Fibroblast of lung (primary cell): ENCODE measurements around the gene ITGA3. TPM values are rescaled to one million over a fixed set of nuclear protein-coding genes. Genes with fewer than 3 reads are reported as not detected.

Experiments
- DNase-seq, 2 donors: peaks; one replicate each; pipeline versions ENCODE4 v3.0.0 to v3.0.0-alpha.2; 2010; ENCODE audit warnings: low read depth in 2 of 2
- H2AFZ ChIP-seq: 2 replicates; pipeline ENCODE4 v1.5.1; 2012; ENCODE audit warnings: low read length, control low read depth, inconsistent platforms
- H3K27ac ChIP-seq: 2 replicates; pipeline ENCODE4 v1.5.1; 2011; ENCODE audit warnings: low read length, control low read depth; ENCODE audit not compliant: insufficient read depth
- H3K27me3 ChIP-seq: 2 replicates; pipeline ENCODE4 v1.5.1; 2011; ENCODE audit warnings: mild to moderate bottlenecking, low read length; ENCODE audit not compliant: control insufficient read depth, insufficient read depth
- H3K36me3 ChIP-seq: 2 replicates; pipeline ENCODE4 v1.5.1; 2011; ENCODE audit warnings: low read length; ENCODE audit not compliant: control insufficient read depth, insufficient read depth
- H3K4me1 ChIP-seq: 2 replicates; pipeline ENCODE4 v1.5.1; 2011; ENCODE audit warnings: low read length; ENCODE audit not compliant: control insufficient read depth, insufficient read depth; ENCODE audit errors: extremely low read depth
- H3K4me2 ChIP-seq: 2 replicates; pipeline ENCODE4 v1.5.1; 2011; ENCODE audit warnings: low read length, control low read depth; ENCODE audit not compliant: insufficient read depth; ENCODE audit errors: extremely low read depth
- H3K4me3 ChIP-seq, 4 experiments: fragments of 200-600 bp in 1 of 4; sonication (generic) in 1 of 4; replicated peaks in 1 of 4; 2 replicates each; pipeline ENCODE4 v1.5.1; 2011 to 2016; ENCODE audit warnings: low read length in 4 of 4, low read depth in 3 of 4, mild to moderate bottlenecking in 3 of 4, control low read depth in 2 of 4, inconsistent platforms in 1 of 4, mixed read lengths in 1 of 4; ENCODE audit not compliant: insufficient read depth in 1 of 4; ENCODE audit errors: control extremely low read depth in 1 of 4
- H3K79me2 ChIP-seq: 2 replicates; pipeline ENCODE4 v1.5.1; 2012; ENCODE audit warnings: mild to moderate bottlenecking, low read length, inconsistent platforms; ENCODE audit not compliant: control insufficient read depth, insufficient read depth
- H3K9ac ChIP-seq: 2 replicates; pipeline ENCODE4 v1.5.1; 2011; ENCODE audit warnings: mild to moderate bottlenecking, low read length, control low read depth; ENCODE audit not compliant: insufficient read depth
- H3K9me3 ChIP-seq: 2 replicates; pipeline ENCODE4 v1.5.1; 2012; ENCODE audit warnings: low read depth, low read length; ENCODE audit not compliant: control insufficient read depth, insufficient read depth
- H4K20me1 ChIP-seq: 2 replicates; pipeline ENCODE4 v1.5.1; 2011; ENCODE audit warnings: low read length; ENCODE audit not compliant: control insufficient read depth, insufficient read depth; ENCODE audit errors: extremely low read depth
- EZH2 ChIP-seq: IDR thresholded peaks from 2 replicates; pipeline ENCODE4 v1.5.1; 2012; ENCODE audit warnings: low read length, control low read depth, mild to moderate bottlenecking; ENCODE audit errors: missing control alignments
- polyA plus RNA-seq, 2 donors: library from polyadenylated mRNA; depleted of rRNA in 1 of 2; stranded (reverse) in 1 of 2; unstranded in 1 of 2; fragments of >200 nt; gene quantifications; 2 replicates each; pipeline ENCODE4 v1.2.1, GENCODE V29; 2011 to 2012; ENCODE audit warnings: missing spikeins in 1 of 2
- total RNA-seq: library from RNA; depleted of rRNA; stranded (reverse); fragments of >200 nt; gene quantifications from 2 replicates; pipeline ENCODE4 v1.2.1, GENCODE V29; 2014
- TF ChIP-seq, protein P1 (sequence below), 2 donors: IDR thresholded peaks in 1 of 2; conservative IDR thresholded peaks in 1 of 2; 1 replicate in 1 of 2; 2 replicates in 1 of 2; pipeline ENCODE4 v1.5.1; 2011 to 2012; ENCODE audit warnings: low read length in 2 of 2, control low read depth in 1 of 2, inconsistent platforms in 1 of 2, low read depth in 1 of 2, mild to moderate bottlenecking in 1 of 2

The ITGA3 gene
- total and polyA plus RNA-seq, 2 donors (not counting 1 experiment from before 2014, with no cell fraction given): 67.3 to 269 TPM

DNA sequence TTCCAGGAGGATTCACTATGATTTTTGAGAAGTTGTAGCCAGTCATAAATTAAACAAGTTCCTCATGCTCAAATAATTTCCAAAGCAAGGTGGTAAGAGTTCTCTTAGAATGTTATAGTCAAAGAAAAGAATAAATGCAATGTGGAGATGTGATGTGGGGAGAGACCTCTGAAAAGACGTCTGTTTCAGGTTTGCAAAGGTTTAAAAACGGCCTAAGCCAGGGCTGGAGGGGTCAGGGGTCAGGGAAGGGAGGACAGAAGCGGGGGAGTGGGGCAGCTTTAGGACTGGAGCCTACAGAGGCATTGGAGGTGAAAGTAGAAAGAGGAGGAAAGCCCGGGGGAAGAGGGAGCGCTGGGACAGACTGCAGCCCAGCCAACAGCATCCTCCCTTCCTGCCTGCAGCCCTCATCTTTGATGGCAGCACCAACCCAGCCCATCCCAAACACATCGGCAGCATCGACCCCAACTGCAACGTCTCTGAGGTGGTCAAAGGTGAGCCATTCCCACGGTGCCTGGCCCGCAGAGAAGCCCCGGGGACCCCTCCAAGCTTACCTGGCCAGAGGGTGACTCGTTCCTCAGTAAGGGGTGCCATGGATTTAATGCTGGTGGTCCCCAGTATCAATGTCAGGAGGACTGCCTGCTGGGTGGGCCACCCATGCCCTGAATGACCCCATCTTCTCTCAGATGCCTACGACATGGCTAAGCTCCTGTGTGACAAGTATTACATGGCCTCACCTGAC lies 50.7 kb downstream of the ITGA3 start:
- Histone ChIP-seq H3K27me3 (no peaks in the 10 kb centered on the region), H3K4me2 (no peak overlapping the region), H2AFZ (no peak overlapping the region), H3K9ac (no peak overlapping the region), H3K9me3 (no peaks in the 10 kb centered on the region), H3K79me2 (no peaks in the 10 kb centered on the region), H3K4me1 (peaks cover 9% of the 10 kb centered on the region), H4K20me1 (no peaks in the 10 kb centered on the region), H3K36me3 (peaks cover 2% of the 10 kb centered on the region), H3K4me3 (no peak overlapping the region), H3K27ac (no peak overlapping the region)
- no peak for DNase-seq
- TF ChIP-seq, protein P1, sequence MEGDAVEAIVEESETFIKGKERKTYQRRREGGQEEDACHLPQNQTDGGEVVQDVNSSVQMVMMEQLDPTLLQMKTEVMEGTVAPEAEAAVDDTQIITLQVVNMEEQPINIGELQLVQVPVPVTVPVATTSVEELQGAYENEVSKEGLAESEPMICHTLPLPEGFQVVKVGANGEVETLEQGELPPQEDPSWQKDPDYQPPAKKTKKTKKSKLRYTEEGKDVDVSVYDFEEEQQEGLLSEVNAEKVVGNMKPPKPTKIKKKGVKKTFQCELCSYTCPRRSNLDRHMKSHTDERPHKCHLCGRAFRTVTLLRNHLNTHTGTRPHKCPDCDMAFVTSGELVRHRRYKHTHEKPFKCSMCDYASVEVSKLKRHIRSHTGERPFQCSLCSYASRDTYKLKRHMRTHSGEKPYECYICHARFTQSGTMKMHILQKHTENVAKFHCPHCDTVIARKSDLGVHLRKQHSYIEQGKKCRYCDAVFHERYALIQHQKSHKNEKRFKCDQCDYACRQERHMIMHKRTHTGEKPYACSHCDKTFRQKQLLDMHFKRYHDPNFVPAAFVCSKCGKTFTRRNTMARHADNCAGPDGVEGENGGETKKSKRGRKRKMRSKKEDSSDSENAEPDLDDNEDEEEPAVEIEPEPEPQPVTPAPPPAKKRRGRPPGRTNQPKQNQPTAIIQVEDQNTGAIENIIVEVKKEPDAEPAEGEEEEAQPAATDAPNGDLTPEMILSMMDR (conservative IDR thresholded peaks at IDR 0.05 in 1 of 2, IDR thresholded peaks at IDR 0.05 in 1 of 2; ENCODE audit: low read depth in 1 of 2, low read length in 2 of 2): no peak
- TF ChIP-seq EZH2: no peak

DNA sequence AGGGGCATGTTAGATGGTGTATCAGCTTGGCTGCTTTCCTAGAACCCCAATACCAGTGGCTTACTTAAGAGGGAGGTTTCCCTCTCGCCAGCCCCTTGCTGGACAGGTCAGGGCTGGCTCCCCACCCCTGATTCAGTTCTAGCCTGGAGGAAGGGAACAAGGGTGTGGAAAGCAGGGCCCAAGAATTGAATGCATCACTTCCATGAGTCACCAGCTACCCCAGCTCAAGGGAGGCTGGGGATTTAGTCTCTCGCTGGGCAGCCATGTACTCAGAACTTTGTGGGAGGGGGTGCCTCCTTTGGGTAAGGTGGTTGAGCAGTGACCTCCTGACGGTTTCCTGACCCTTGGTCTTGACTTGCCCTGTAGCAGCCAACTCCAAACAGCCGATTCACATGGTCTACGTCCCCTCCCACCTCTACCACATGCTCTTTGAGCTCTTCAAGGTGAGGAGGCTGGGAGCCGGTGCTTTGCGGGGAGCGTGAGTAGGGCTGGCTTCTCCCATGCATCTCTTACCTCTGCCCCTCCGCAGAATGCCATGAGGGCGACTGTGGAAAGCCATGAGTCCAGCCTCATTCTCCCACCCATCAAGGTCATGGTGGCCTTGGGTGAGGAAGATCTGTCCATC lies 52.0 kb downstream of the ITGA3 start:
- Histone ChIP-seq H3K9me3 (no peaks in the 10 kb centered on the region), H2AFZ (no peak overlapping the region), H3K79me2 (no peaks in the 10 kb centered on the region), H4K20me1 (no peaks in the 10 kb centered on the region), H3K9ac (no peak overlapping the region), H3K4me2 (no peak overlapping the region), H3K27me3 (no peaks in the 10 kb centered on the region), H3K4me1 (peaks cover 7% of the 10 kb centered on the region), H3K27ac (no peak overlapping the region), H3K36me3 (peaks cover 2% of the 10 kb centered on the region), H3K4me3 (no peak overlapping the region)
- DNase-seq: peak; percentile 47
- no peak for TF ChIP-seq EZH2
- TF ChIP-seq, protein P1 (conservative IDR thresholded peaks at IDR 0.05 in 1 of 2, IDR thresholded peaks at IDR 0.05 in 1 of 2; ENCODE audit: low read depth in 1 of 2, low read length in 2 of 2): no peak

DNA sequence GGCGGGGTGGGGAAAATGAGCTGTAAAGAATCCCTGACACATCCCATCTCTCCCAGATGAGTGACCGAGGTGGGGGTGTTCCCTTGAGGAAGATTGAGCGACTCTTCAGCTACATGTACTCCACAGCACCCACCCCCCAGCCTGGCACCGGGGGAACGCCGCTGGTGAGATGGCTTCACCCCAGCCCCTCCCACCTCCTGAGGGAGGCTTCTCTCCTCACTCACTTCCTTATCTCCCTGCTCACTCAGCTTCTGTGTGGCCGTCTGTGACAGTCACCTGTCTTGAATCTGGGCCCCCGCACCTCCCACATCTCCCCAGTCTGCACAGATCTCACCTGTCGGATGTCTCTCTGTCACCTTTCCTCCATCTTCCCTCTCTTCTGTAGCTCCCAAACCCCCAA lies 52.6 kb downstream of the ITGA3 start:
- no peak for DNase-seq
- Histone ChIP-seq H4K20me1 (no peaks in the 10 kb centered on the region), H3K79me2 (no peaks in the 10 kb centered on the region), H3K9me3 (no peaks in the 10 kb centered on the region), H3K36me3 (peaks cover 2% of the 10 kb centered on the region), H3K4me3 (no peak overlapping the region), H3K4me1 (peaks cover 7% of the 10 kb centered on the region), H3K27ac (no peak overlapping the region), H2AFZ (no peak overlapping the region), H3K27me3 (no peaks in the 10 kb centered on the region), H3K9ac (no peak overlapping the region), H3K4me2 (no peak overlapping the region)
- no peak for TF ChIP-seq EZH2
- TF ChIP-seq, protein P1 (conservative IDR thresholded peaks at IDR 0.05 in 1 of 2, IDR thresholded peaks at IDR 0.05 in 1 of 2; ENCODE audit: low read depth in 1 of 2, low read length in 2 of 2): no peak
